SKM-1 treated with dmso at 0.1 percent for 144 hours (cell line): ENCODE results near the gene CAMK2B.

ENCODE experiments used
- DNase-seq: peaks from one replicate; lab custom pipeline; 2025; ENCODE audit not compliant: unreplicated experiment; lab: John Stamatoyannopoulos, UW

CAMK2B gene

DNA sequence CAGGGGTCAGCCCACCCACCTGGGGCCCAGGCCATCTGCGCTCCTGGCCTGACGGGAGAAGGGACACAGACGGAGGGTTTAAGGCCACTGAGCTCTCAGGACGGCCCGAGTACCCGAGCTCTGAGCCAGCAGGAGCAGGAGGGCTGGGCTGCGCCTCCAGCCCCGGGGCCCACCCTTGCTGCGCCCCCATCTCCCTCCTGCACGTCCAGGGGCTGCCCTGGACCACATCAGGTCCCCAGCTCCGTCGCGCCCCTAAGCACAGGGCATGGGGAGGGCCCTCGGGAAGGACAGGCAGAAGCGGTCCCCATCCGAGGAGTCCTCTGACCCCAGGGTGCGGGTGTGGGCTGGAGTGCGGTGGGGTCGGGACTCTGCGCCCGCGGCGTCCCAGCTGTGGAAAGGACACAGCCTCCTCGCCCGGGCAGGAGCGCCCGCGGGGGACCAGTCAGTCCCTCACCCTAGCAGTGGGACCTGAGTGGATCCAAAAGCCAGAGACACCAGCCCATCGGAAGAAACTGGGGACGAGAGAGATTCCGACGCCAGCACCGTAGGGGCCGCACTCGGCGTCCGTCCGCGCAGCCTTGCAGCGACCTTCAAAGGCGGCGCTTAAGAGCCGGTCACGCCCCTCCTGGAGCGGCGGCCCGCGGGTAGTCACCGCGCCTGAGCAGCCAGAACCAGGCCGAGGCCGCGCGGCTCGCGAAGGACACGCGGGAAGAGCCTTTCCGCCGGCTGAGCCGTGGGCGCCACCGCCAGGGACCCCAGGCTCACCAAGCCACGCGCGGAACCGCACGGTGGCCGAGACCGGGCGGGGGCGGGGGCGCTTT lies 15.9 kb downstream of the CAMK2B start:
- no peak for DNase-seq

DNA sequence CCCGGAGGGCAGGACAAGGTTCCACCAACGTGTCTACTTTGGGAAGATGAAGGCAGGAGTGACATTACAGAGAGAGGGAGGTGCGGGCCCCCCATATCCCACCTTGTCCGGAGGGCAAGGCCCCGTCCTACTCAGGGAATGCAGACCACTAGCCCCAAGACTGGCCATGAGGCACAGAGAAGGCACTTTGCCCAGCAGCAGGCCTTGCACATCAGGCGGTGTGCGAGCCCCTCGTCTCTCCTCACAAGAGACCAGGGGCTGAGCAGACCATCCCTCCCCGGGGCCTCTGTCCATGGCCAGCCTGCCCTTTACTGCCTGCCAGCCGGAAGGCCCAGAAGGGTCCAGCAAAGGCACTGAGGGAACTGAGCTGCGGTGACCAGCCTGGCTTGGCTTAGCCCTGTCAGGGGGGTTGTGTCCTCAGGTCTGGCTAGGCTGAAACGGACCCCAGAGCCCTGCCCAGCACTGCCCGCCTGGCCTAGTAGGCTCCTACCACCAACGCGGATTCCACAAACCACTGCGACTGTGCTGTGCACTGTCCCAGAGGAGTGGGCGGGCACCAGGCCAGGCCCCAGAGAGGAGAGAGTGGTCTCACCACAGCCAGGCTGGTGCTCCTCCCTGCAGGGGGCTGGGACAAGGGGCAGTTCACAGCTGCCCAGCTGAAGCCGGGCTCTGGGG lies 16.7 kb downstream of the CAMK2B start:
- no peak for DNase-seq

DNA sequence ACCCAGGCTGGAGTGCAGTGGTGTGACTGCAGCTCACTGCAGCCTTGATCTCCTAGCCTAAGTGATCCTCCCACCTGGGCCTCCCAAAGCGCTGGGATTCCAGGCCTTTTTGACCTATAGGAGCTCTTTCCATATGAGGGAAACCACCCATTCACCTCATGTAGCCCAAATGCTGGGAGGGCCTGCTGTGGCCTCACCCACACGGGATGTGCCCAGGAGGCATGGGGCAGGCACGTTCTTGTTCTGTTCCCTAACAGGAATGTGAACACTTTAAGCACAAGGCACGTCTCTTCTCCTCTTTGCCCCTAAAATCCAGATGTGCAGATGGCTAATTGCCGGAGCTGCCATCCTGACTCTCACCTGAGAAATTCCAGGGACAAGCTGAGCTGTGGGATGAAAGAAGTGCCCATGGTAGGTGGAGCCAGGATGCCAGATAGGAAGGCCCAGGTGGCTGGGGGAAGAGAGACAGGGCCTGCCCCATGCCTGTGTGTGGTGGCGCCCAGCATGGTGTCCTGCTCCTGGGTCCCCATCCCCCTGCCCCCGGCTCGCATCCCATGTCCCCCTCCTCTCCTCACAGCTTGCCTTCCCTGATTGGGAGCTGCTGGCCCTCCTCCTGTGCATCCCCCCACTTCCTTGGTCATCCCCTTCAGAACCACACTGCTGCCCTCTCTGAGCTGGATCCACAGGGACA lies 17.3 kb downstream of the CAMK2B start:
- DNase-seq = no peak

DNA sequence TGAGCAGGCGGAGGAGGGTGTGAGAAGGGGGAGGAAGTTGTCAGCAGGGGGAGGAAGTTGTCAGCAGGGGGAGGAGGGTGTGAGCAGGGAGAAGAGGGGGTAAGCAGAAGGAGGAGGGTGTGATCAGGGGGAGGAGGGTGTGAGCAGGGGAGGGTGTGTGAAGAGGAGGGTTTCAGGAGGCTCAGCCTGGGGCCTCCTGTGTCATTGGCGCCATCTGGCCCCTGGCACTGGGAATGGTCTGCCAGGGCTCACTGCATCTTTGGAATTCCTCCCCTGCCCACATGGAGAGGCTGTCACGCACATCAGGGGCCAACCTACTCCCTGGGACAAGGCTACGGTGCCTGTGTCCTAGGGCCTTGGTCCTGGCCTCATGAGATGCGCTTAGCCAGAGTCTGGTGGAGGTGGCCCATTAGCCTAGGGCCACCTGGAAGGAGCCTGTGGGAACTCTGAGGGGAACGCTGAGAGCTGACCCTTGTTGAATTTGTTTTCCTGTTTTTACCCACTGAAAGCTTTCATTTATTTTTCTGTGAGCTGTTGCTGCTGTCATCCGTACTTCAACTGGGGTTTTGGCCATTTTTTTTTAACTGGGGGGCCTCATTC lies 18.0 kb downstream of the CAMK2B start:
- no peak for DNase-seq

DNA sequence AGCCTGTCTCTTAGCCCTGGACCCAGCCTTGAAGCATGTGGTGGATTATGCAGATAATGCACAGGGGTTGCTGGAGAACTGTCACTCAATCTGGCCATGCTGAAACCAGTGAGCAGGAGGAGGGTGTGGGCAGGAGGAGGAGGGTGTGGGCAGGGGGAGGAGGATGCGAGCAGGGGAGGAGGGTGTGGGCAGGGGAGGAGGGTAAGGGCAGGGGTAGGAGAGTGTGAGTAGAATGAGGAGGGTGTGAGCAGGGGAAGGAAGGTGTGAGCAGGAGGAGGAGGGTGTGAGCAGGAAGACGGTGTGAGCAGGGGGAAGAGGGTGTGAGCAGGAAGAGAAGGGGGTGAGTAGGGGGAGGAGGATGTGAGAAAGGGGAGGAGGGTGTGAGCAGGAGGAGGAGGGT lies 18.8 kb downstream of the CAMK2B start:
- no peak for DNase-seq

DNA sequence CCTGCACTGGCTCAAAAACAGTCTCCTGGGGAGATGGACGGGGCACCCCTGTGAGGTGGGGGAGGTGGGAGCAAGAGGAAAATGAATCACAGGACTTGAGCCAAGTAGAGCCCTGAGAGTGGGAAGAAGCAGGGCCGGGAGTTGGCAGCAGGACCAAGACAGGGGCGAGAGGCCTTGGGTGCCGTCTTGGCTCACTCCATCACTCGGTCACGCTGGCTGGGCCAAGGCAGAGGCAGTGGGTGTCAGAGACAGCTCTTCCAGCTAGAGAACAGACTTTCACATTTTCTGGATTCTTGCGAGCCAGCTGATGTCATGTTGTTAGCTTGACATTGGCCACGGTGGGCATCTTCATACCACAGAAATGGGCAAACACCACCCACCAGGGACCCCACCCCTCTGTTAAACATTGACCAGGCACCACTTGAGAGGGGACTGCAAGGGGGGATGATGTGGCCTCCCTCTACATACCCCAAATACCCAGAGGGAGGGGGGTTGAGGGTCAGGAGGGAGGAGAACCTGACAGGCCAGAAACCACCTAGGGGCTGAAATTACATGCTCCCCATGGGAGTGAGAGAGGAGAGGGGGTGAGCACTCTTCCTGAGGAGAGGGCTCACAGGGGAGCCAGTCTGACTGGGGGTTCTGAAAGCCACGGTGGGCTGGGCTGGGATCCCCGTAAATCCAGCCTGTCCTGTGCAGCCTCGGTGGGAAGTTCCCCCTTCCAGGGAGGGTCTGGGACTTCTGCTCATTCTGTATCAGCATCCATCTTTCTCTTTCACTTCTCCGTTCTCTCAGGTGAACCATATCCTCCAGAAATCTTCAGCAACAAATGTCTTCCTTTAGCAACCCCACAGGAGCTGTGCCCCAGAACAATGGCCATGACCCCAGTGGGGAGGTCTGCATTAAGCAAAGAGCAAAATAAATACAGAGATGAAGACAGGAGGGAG lies 19.6 kb downstream of the CAMK2B start:
- DNase-seq = no peak

DNA sequence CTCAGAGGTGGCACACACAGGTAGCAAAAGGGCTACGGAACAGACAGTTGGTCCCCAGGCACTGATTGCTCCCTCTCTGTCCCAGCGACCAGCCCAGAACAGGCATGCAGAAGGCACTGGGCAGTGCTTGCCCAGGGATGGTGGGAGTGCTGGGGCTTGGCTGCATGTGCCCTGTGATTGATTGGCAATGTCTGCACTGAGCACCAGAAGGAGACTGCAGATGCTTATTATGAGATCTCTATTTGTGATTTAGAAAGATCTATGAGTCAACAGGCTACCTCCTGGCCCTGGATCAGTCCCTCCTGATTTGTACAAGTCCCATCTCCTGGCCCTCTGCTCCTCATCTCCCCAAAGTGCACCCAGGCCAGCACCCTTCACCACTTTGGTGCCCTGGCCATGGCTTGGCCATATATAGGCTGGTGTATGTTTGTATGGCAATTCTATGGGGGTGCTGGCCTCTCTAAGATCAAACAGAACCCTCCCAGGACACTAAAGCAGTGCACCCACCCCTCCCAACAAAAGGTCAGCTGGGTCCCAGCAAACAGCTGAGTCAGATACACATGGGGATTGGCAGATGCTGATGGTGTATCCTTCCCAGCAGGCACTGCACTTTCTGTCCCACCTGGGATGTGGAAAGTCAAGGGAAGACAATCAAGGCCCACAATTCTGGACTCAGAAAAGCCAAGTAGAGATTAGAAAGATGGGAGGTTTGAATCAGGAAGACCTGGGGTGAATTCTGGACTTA lies 30.9 kb downstream of the CAMK2B start:
- no peak for DNase-seq

DNA sequence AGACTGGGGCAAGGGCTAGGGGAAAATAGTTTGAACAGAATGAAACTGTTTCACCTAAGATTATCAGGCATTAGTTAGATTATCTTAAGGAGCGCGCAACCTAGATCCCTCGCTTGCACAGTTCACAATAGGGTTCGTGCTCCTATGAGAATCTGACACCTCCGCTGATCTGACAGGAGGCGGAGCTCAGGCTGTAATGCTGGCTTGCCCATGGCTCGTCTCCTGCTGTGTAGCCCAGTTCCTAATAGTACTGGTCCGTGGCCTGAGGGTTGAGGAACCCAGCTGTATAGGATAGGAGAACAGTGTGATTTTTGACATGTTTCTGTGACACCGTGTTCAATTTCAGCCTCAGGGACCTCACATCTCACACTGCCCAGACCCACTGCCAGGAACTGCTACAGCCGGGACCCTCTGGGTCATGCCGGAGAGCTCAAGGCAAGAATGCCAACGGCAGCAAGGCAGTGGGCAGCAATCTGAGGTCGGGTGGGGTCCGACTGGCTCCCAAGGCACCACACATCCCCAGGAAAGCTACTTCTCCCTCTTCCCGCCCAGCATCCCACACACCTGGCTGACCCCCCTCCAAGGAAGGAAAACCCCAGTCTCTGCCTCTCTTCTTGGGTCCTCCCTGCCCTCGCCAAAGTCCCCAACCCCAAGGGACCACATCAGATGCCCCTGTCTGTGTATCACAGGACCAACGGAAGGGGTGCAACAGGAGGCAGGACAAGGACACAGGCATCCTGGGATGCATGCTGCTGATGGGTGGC lies 31.7 kb downstream of the CAMK2B start:
- DNase-seq = no peak

DNA sequence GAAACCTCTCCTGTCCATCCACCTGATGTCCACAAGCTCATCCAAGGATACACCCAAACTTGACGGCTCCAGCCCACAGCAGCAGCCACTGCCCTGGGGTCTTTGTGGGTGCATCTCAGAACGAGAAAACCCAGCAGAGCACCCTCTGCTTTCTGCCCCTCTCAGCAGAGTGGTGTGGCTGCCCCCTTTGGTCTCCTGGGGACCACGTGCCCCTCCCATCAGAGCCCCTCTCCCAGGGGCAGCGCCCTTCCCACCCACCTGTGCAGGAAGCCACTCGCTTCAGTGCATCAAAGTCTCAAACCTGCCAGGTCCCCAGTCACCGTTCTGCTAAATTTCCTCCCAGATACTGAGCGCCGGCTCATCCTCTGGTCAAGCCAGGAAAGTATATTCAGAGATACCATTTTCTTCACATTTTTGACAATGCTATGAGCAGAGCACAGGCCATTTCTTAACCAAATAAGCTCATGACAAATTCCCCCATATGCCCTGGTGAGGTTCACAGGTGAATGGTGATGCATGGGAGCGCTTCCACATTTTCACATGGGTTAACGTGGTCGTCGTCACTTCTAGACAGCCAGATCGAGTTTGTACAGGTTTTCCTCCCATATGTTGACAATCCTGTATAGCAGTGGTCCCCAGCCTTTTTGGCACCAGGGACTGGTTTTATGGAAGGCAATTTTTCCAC lies 32.4 kb downstream of the CAMK2B start:
- DNase-seq = no peak

DNA sequence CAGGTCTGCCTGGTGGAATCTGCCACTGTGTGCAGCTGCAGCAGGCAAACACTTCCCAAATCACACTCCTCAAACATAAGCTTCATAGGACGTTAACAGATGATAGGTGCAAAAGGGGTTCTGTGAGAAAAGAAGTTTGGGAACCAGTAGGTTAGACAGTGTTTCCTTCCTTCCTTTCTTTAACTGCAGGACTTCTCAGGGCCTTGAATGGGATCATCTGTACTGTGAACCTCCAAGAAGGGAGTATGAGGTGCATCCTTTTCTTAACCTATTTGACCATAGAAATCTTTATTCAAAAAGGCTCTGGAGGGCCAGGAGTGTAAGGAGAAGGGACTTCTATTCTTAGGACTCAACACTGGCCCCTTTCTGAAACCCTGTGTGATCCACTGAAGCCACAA lies 33.0 kb downstream of the CAMK2B start:
- no peak for DNase-seq

DNA sequence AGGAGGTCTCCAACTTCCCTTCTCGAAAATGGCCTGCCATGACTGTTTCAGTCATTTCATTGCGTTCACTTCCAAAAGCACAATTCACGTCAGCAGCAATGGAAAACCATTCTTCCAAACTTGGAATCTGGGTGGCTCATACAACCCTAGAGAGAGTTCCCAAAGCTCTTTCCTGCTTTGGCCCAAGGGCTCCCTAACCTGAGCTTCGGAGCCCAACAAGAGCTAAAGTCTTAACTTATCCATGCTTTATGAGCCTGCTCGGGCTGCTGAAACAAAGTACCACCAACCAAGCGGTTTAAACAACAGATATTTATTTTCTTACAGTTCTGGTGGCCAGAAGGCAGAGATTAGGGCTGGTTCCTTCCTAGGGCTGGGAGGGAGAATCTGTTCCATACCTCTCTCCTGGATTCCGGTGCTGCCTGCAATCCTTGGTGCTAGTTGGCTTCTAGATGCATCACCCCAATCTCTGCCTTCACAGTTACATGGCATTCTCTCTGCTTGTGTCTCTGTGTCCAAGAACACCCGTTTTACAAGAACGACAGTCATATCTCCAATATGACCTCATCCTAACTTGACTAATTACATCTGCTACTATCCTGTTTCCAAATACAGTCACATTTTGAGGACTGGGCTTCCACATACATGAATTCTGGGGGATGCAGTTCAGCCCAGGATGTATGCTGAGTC lies 33.5 kb downstream of the CAMK2B start:
- no peak for DNase-seq

DNA sequence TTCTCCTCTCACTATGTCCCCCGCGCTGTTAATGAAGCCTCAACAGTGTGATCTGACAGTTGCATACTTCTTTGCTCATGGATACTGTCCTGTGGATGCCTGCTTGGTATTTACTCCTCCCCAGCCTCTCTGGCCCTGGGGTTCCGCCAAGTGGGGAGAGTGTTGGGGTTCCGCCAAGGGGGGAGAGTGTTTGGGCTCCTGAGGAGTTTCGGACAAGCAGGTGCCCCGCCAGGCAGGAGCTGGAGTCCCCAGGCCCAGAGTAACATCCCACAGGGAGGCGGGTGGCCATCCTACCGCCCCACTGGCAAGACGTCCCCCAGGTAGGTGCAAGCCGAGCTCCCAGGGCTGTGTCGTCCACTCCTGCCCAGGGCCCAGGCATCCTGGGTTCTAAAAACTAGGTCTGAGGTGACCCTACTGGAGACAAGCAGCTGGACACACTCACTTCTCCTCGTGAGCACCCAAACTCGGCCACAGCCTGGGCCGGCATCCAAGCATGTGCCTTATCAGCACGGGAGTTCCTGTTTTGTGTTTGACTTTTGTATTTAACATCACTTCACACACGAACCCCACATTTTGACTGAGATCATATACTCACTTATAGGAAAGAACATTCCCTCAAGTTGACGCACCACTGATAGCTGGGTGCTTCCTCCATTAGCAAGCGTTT lies 34.2 kb downstream of the CAMK2B start:
- peak; percentile 28 for DNase-seq

DNA sequence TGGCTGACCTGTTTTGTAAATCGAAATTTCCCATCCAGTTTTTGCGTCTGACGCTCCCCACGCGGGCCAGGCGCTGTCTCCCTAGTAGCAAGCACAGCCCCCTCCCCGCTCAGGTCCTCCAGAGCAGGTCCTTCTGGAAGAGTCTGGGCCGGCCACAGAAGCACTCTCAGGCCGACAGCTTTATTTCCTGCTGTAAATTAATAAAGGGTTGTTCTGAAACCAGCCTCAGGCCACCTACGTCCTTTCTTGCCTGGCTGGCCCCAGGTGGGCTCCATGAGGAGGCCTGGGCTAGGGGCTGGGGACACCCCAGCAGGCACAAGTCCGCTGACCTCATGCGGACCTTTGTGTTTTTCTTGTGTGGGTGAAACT lies 35.2 kb downstream of the CAMK2B start:
- no peak for DNase-seq

DNA sequence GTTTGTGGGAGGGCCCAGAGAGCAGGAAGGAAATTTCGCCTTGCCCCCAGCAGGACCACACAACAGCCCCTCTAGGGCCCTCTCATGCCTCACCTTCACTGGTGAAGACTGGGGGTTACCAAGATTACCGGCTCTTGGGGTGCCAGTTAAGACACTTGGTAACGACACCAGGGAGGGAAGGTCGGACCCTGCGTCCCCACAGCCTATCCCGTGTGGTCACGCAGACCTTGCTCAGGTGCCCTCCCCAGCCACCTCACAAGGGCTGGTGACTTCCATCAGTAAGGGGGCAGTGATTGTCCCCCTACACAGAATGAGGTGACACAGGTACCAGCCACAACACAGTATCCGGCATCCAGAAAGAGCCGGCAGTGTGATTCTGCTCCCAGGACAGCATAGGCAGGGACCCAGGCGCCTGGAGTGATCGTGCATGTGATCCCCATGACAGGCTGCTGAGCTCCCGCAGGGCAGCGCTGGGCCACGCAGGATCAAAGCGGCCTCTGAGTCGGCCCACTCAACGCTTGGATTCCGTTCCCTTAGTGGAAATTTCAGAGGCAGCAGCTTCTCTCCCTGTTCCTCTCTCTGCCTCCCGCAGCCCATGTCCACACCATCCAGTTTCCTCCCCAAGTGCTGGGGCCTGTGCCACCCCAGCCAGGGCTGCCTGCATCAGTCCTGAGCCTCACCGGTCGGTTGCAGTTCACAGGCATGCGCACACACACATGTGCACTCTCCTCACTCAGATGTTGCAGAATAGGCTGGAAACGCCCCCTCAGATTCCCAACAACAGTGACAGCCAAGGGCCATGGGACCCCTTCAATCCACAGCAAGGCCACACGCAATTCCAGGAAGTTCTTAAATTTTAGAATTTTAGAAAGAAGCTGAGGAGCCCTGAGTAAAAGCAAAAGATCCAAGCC lies 35.8 kb downstream of the CAMK2B start:
- no peak for DNase-seq

DNA sequence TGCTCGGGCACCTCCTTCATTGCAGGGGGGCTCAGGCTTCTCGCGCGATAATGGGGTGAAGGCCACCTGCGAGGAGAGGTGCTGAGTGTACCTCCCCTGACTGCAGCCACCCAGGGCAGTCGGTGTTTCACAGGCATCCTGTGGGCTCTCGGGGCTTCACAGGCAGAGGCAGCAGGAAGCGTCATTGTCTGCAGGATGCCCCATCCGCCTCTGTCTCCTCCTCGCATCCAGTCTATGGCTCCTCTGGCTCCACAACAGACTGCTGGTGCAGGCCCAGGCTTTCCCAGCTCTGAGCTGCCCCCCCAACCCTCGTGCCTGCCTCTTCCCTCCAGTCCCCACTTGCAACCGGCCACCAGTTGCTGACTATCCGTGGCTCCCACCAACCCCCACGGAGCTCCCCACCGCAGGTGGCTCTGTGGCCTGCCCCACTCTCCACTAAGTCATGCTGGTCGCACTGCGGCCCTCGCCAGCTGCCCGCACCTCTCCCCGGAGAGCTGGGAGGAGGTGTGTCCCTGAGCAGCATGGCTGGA lies 36.5 kb downstream of the CAMK2B start:
- no peak for DNase-seq

DNA sequence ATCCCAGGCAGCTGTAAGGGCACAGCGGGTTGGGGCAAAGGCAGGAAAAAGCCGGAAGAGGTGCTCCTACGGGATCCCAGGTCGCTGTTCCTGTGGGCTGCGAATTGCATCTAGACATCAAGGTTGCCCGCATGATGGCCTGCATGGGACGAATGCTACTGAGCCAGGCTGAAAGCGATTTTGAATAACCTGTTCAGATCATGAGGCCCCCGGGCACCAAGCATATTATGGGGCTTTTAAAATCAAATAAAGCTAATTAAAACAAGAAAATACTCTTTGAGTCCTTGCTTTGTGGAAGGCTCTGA lies 37.1 kb downstream of the CAMK2B start:
- DNase-seq = no peak
